ENCODE results near the gene SYT14.
"Not testable (repeated sequence)": the region's sequence is repeated elsewhere in the genome, so short reads cannot be mapped to it uniquely, and the experiment has no call there.

SYT14 gene

GRCh38 chr1:210104103-210104502 lies 166.1 kb downstream of the SYT14 start:
- no peak overlapping the region for H3K4me3 ChIP-seq (ENCODE audit: low read length)
- DNase-seq (ENCODE audit: low read depth): no peak
- TF ChIP-seq, protein P1, sequence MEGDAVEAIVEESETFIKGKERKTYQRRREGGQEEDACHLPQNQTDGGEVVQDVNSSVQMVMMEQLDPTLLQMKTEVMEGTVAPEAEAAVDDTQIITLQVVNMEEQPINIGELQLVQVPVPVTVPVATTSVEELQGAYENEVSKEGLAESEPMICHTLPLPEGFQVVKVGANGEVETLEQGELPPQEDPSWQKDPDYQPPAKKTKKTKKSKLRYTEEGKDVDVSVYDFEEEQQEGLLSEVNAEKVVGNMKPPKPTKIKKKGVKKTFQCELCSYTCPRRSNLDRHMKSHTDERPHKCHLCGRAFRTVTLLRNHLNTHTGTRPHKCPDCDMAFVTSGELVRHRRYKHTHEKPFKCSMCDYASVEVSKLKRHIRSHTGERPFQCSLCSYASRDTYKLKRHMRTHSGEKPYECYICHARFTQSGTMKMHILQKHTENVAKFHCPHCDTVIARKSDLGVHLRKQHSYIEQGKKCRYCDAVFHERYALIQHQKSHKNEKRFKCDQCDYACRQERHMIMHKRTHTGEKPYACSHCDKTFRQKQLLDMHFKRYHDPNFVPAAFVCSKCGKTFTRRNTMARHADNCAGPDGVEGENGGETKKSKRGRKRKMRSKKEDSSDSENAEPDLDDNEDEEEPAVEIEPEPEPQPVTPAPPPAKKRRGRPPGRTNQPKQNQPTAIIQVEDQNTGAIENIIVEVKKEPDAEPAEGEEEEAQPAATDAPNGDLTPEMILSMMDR (conservative IDR thresholded peaks at IDR 0.05; ENCODE audit: low read length): no peak

DNA sequence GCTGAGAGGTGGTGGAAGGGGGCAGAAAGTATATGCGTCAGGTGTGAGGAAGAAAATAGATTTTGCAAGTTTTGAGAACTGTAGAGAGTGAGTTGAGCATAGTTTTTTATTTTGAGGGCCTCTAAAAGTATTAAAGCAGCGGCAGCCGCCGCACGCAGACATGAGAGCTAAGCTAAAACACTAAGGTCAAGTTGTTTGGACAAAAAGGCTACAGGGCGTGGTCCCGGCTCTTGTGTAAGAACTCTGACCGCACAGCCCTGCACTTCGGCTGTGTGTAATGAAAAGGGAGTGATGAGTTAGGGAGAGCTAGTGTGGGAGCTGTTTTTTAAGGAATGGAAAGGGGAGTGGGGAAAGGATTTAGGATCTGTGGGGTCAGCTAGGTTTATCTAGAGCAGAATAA lies 174.9 kb downstream of the SYT14 start:
- not testable (repeated sequence) for DNase-seq (ENCODE audit: low read depth); H3K4me3 ChIP-seq (ENCODE audit: low read length)

DNA sequence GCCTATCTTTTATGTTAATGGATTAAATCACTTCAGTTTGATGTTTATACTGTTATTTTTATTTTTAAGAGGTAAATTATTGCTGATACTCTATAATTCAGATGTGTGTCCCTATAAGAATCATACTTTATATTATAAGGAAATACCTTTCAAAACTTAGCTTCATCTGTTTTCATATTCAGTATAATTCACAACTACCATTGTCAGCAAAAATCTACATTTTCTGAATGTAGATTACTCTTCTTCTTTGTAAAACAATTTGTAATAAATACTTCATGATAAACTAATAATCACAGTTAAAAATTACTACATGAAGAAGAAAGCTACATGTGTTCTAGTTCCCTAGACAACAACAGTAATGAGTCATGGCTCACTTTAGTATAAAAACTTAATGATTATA lies 179.2 kb downstream of the SYT14 start:
- no peak for DNase-seq (ENCODE audit: low read depth)
- no peak overlapping the region for H3K4me3 ChIP-seq (ENCODE audit: low read length)

DNA sequence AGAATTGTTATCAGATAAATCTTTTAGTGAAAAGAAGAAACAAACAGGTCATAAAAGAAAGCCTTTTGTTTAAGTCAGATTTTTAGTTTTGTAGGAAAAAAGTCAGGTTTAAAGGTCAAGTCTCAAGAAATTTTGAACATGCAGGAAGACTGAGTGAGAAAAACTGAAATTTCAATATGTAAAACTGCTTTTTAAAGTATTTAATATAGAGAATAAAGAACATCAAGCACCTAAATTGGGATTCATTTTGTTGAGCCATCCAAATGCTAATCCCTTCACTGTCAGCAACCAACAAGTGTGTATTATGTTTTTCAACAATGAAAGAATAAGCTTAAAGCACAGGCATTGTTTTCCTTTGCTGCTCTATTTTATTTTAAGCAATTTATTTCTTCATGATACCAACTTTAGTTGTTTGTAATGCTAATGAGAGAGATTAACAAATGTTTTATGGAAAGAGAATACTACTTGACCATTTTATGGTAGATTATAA lies 179.7 kb downstream of the SYT14 start:
- TF ChIP-seq, protein P1 (conservative IDR thresholded peaks at IDR 0.05; ENCODE audit: low read length): no peak
- no peak for DNase-seq (ENCODE audit: low read depth)
- no peak overlapping the region for H3K4me3 ChIP-seq (ENCODE audit: low read length)

More for the DNA sequence above, 179.2 kb downstream of the SYT14 start:
- TF ChIP-seq, protein P1 (conservative IDR thresholded peaks at IDR 0.05; ENCODE audit: low read length): no peak

GRCh38 chr1:210123383-210123782 lies 185.4 kb downstream of the SYT14 start:
- DNase-seq (ENCODE audit: low read depth): no peak
- TF ChIP-seq, protein P1 (conservative IDR thresholded peaks at IDR 0.05; ENCODE audit: low read length): no peak
- no peak overlapping the region for H3K4me3 ChIP-seq (ENCODE audit: low read length)

DNA sequence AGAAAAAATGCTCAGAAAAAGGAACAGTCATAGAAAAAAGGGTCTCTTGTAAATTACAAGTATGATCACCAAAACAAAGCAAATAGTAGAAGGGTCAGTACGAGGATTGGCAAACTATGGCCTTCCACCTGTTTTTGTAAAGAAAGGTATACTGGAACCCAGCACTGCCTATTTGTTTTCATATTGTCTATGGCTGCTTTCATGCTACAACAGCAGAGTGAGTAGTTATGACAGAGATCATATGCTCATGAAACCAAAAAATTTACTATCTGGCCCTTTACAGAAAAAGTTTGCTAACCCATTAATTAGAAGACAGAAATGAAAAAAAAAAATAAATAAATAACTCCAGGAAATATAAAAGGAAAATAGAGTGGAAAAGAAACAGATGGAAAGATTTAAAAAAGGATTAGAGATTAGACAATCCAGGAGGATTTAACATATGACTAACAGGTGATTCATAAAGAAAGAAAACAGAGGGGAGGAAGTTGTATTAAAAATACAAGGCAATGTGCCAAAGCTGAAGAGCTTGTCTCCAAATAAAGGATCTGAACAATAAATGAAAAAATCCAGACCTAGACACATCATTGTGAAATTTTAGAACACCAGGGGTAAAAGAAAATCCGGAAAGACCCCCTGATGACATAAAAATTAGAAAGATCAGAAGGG lies 186.0 kb downstream of the SYT14 start:
- no peak overlapping the region for H3K4me3 ChIP-seq (ENCODE audit: low read length)
- TF ChIP-seq, protein P1 (conservative IDR thresholded peaks at IDR 0.05; ENCODE audit: low read length): no peak
- peak; percentile 60 for DNase-seq (ENCODE audit: low read depth)

- peak; percentile 30 for DNase-seq (ENCODE audit: low read depth)
- TF ChIP-seq, protein P1 (conservative IDR thresholded peaks at IDR 0.05; ENCODE audit: low read length): no peak
- H3K4me3 ChIP-seq (ENCODE audit: low read length): no peak overlapping the region
Observed at GRCh38 chr1:210124736-210125135, 186.7 kb downstream of the SYT14 start.
